Epithelial cell of proximal tubule (primary cell): ENCODE measurements around the gene EPAS1. TPM values are rescaled to one million over a fixed set of nuclear protein-coding genes. Genes with fewer than 3 reads are reported as not detected.

ENCODE experiments used
- DNase-seq: peaks from one replicate; pipeline ENCODE4 v3.0.0-alpha.2; 2011; ENCODE audit warnings: low read depth
- H3K4me3 ChIP-seq: 2 replicates; pipeline ENCODE4 v1.5.1; 2011; ENCODE audit warnings: low read depth, mild to moderate bottlenecking, low read length
- total RNA-seq: library from RNA; depleted of rRNA; stranded (reverse); fragments of >200 nt; gene quantifications from 2 replicates; pipeline ENCODE4 v1.2.3, GENCODE V29; 2015
- TF ChIP-seq, protein P1 (sequence below): conservative IDR thresholded peaks from 2 replicates; pipeline ENCODE4 v1.5.1; 2012; ENCODE audit warnings: low read depth, mild to moderate bottlenecking, low read length

The EPAS1 gene
- total RNA-seq, 1 donor from 2014 or later: 33.8 TPM

DNA sequence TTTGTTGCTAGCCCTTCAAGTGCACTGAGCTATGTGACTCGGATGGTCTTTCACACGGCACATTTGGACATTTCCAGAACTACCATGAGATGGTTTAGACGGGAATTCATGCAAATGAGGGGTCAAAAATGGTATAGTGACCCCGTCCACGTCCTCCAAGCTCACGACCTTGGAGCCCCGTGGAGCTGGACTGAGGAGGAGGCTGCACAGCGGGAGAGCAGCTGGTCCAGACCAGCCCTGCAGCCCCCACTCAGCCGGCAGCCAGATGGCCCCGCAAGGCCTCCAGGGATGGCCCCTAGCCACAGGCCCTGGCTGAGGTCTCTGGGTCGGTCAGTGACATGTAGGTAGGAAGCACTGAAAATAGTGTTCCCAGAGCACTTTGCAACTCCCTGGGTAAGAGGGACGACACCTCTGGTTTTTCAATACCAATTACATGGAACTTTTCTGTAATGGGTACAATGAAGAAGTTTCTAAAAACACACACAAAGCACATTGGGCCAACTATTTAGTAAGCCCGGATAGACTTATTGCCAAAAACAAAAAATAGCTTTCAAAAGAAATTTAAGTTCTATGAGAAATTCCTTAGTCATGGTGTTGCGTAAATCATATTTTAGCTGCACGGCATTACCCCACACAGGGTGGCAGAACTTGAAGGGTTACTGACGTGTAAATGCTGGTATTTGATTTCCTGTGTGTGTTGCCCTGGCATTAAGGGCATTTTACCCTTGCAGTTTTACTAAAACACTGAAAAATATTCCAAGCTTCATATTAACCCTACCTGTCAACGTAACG lies 88.8 kb downstream of the EPAS1 start:
- H3K4me3 ChIP-seq: no peak overlapping the region
- TF ChIP-seq, protein P1, sequence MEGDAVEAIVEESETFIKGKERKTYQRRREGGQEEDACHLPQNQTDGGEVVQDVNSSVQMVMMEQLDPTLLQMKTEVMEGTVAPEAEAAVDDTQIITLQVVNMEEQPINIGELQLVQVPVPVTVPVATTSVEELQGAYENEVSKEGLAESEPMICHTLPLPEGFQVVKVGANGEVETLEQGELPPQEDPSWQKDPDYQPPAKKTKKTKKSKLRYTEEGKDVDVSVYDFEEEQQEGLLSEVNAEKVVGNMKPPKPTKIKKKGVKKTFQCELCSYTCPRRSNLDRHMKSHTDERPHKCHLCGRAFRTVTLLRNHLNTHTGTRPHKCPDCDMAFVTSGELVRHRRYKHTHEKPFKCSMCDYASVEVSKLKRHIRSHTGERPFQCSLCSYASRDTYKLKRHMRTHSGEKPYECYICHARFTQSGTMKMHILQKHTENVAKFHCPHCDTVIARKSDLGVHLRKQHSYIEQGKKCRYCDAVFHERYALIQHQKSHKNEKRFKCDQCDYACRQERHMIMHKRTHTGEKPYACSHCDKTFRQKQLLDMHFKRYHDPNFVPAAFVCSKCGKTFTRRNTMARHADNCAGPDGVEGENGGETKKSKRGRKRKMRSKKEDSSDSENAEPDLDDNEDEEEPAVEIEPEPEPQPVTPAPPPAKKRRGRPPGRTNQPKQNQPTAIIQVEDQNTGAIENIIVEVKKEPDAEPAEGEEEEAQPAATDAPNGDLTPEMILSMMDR: no peak
- no peak for DNase-seq

DNA sequence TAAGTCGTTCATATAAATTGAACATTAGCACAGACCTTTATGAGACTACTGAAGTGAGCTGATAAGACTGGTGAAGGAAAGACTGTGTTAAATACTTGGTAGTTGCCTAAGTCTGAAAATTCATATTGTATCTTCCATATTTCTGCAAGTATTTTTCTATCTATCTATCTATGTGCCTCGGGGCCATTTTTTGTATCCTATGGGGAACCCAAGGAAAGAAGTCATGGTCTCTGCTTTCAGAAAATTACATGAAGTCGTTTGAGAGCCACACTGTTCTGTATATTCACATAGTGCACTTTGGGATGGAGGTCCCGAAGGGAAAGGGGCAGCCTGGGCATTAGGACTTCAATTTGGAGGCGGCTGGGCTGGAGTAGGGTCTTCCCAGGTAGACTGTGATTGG lies 89.6 kb downstream of the EPAS1 start:
- no peak overlapping the region for H3K4me3 ChIP-seq
- DNase-seq: no peak
- TF ChIP-seq, protein P1: no peak

DNA sequence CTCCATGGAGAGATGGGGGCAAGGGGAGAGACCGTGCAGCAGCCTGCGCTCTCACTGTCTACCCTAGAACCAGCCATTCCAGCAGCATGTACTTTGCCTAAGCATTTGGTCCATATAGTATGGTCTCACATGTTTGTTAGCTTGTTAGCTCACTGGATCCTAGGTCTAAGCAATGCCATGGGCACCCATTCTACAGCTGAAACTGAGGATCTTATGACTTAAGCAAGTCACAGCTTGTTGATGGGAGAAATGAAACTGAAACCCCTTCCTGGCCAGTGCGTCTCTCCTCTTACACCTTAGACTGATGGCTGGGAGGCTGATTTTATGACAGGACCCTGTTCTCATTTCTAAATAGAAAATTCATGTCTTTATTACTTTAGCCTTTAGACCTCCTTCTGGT lies 90.1 kb downstream of the EPAS1 start:
- no peak for DNase-seq
- no peak overlapping the region for H3K4me3 ChIP-seq
- TF ChIP-seq, protein P1: no peak

DNA sequence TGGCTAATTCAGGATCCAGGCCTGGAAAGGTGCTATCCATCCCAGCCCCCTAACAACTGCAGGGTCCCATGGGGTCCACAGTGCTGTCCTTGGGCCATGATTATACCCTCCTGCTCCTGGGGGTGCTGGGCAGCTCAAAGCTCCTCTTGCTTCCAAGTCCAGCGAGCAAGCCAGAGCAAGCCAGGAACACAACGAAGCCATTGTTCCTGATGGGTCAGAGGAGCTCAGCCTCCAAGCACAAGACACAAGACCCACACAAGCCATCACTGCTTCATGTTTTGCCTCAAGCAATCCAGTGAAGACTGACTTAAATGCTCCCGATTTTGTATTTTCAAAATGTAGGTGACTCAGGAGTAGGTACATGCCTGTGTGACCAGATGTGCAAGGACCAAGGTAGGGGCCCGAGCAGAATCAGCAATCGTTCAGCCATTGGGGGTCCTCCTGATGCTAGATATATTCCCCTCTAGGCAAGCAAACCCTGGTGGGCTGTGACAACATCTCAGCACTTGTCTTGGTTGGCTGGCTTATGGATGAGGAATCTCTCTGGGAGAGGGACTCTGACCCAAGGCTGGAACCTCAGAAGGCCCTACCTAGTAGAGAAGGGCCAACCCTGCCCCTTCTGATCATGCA lies 90.8 kb downstream of the EPAS1 start:
- H3K4me3 ChIP-seq: no peak overlapping the region
- DNase-seq: no peak
- TF ChIP-seq, protein P1: no peak

DNA sequence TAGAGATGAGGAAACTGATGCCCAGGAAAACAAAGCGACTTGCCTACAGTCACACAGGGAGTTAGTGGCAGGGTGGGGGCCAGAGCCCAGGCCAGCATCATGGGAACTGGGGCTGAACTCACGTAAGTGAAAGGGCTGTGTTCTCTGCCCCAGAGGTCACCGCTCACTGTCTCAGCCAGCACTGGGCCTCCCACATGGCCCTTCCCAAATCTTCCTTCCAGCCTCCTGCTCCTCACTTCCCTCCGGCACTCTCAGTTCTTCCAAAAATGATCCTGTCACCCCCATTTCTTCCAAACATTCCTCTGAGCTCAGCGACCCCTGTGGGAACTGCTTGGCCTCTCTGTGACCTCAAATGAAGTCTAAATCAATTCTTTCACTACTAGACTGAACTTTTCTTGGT lies 91.7 kb downstream of the EPAS1 start:
- TF ChIP-seq, protein P1: no peak
- no peak for DNase-seq
- no peak overlapping the region for H3K4me3 ChIP-seq

DNA sequence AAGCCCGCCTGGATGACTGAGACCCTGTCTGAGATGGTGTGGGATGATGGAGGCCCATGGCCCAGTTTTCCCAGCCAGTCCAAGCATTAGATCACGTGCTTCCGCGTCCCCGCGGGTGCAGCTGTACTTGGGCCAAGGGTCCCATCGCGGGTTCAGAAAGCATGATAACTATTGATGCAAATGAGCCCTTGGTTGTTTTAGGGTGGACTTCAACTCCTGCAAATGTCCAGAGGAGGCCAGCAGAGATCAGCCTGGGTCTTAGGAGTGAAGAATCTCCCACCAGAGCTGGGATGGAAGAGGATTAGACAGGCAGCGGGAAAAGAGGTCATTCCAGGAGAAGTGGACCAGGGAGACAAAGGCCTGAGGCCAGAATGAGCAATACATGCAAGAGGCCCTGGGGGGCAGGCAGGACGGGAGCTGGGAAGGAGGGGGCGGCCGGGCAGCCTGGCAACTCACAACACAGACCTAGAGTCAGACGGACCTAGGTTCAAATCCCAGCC lies 92.3 kb downstream of the EPAS1 start:
- no peak for DNase-seq
- no peak overlapping the region for H3K4me3 ChIP-seq
- TF ChIP-seq, protein P1: no peak
